Prostate gland (tissue), 2 donors: ENCODE measurements around the gene TAS2R42. TPM values are rescaled to one million over a fixed set of nuclear protein-coding genes. Genes with fewer than 3 reads are reported as not detected.

ENCODE experiments used
- DNase-seq: peaks from one replicate; pipeline ENCODE4 v3.0.0-alpha.2; 2019; ENCODE audit warnings: low spot score
- H3K27ac ChIP-seq, 2 donors: fragments of 200-600 bp; sonication (generic); 2 replicates each; pipeline ENCODE4 v1.5.1; 2017 to 2019
- H3K27me3 ChIP-seq: fragments of 200-600 bp; sonication (generic); replicated peaks from 2 replicates; pipeline ENCODE4 v1.5.1; 2019; ENCODE audit not compliant: insufficient read depth
- H3K36me3 ChIP-seq, 2 donors: fragments of 200-600 bp; sonication (generic); 1 replicate in 1 of 2; 2 replicates in 1 of 2; pipeline versions ENCODE4 v1.5.1 to v1.8.1; 2017 to 2019
- H3K4me1 ChIP-seq: fragments of 200-600 bp; sonication (generic); replicated peaks from 2 replicates; pipeline ENCODE4 v1.5.1; 2019
- H3K4me3 ChIP-seq, 2 donors: fragments of 200-600 bp; sonication (generic); 2 replicates each; pipeline ENCODE4 v1.5.1; 2017 to 2019
- H3K9me3 ChIP-seq: fragments of 200-600 bp; sonication (generic); 2 replicates; pipeline ENCODE4 v1.5.1; 2017
- POLR2A ChIP-seq: fragments of 450-650 bp; IDR thresholded peaks from one replicate; pipeline ENCODE4 v1.6.1; 2016; ENCODE audit warnings: antibody characterized with exemption, mild to moderate bottlenecking
- POLR2AphosphoS5 ChIP-seq: sonication (generic); formaldehyde crosslinking; IDR thresholded peaks from one replicate; pipeline ENCODE4 v1.6.1; 2017; ENCODE audit warnings: antibody characterized with exemption
- WGBS: methylation state at CpG from one replicate; pipeline ENCODE4 v1.1.5; 2018; 5-methylcytosine and 5-hydroxymethylcytosine counted together
- intact Hi-C: fragments of 100-400 bp; cut with DNase I; formaldehyde crosslinking; loops from one replicate; pipeline ENCODE4 v1.14.2; 2022
- total RNA-seq, 2 donors: library from RNA; depleted of rRNA; stranded (reverse); fragments of >200 nt; gene quantifications; one replicate each; pipeline ENCODE4 v1.1.0, GENCODE V29; 2016
- TF ChIP-seq, protein P1 (sequence below), 4 experiments: fragments of 200-600 bp in 2 of 4; fragments of 450-650 bp in 2 of 4; sonication (generic) in 2 of 4; IDR thresholded peaks; 1 replicate in 3 of 4; 2 replicates in 1 of 4; pipeline ENCODE4 v1.5.1; 2016 to 2019; ENCODE audit warnings: antibody characterized with exemption in 4 of 4, mild to moderate bottlenecking in 2 of 4, moderate library complexity in 2 of 4

TAS2R42 gene
- total RNA-seq, 2 donors from 2014 or later = not detected

DNA sequence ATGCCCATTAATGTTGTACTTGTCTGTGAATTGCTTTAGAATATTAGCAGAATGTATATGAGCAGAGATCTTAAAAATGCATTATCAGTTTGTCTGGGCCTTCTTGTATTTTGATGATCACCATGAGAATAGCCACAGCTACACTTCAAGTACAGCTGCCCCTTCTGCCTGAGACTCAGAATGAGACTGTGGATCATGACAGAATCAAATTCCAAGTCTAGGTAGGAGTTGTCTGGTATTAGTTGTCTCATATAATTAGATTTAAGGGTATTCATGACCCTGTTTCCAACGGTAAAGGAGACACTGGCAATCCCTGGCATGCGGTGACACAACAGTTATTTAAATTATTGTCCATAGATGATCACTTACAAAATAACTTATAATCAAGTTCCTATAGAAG is 34.0 kb downstream of the TAS2R42 start:
- no peak overlapping the region for H3K27ac ChIP-seq
- no peaks in the 10 kb centered on the region for H3K36me3 ChIP-seq
- H3K4me3 ChIP-seq = no peak overlapping the region
- no peaks in the 10 kb centered on the region for H3K4me1 ChIP-seq
- H3K9me3 ChIP-seq = no peaks in the 10 kb centered on the region
- no peaks in the 10 kb centered on the region for H3K27me3 ChIP-seq
- intact Hi-C loops = no loop called here
- WGBS = 91% methylated on average over 2 of the region's 2 CpGs
- no peak for DNase-seq
- TF ChIP-seq POLR2A (no peak), POLR2AphosphoS5 (no peak)
- TF ChIP-seq, protein P1, sequence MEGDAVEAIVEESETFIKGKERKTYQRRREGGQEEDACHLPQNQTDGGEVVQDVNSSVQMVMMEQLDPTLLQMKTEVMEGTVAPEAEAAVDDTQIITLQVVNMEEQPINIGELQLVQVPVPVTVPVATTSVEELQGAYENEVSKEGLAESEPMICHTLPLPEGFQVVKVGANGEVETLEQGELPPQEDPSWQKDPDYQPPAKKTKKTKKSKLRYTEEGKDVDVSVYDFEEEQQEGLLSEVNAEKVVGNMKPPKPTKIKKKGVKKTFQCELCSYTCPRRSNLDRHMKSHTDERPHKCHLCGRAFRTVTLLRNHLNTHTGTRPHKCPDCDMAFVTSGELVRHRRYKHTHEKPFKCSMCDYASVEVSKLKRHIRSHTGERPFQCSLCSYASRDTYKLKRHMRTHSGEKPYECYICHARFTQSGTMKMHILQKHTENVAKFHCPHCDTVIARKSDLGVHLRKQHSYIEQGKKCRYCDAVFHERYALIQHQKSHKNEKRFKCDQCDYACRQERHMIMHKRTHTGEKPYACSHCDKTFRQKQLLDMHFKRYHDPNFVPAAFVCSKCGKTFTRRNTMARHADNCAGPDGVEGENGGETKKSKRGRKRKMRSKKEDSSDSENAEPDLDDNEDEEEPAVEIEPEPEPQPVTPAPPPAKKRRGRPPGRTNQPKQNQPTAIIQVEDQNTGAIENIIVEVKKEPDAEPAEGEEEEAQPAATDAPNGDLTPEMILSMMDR (IDR thresholded peaks at IDR 0.05) = no peak

DNA sequence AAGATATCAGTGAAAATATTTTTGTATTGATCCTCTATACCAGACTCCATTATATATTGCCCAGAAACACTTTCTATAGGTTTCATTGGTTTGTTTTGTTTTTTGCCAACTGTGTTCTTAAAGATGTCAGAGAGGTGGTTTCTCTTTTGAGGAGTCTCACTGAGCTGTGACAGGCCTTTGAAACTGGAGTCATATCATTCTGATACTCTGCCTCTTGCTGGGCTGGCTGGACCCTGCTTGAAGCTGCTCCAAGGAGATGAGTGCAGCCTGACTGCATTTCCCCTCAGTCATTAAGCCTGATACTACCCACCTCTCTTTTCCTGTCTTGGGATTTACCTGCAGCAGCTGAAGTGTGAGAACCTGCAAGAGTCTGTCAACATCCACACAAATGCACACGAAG is 35.9 kb downstream of the TAS2R42 start:
- Histone ChIP-seq H3K4me3 (no peak overlapping the region), H3K4me1 (no peaks in the 10 kb centered on the region), H3K36me3 (no peaks in the 10 kb centered on the region), H3K27ac (no peak overlapping the region), H3K27me3 (no peaks in the 10 kb centered on the region), H3K9me3 (no peaks in the 10 kb centered on the region)
- no peak for DNase-seq
- 33% methylated on average over 1 of the region's 1 CpG for WGBS
- intact Hi-C loops = no loop called here
- TF ChIP-seq, protein P1 (IDR thresholded peaks at IDR 0.05) = no peak
- TF ChIP-seq POLR2A (no peak), POLR2AphosphoS5 (no peak)

DNA sequence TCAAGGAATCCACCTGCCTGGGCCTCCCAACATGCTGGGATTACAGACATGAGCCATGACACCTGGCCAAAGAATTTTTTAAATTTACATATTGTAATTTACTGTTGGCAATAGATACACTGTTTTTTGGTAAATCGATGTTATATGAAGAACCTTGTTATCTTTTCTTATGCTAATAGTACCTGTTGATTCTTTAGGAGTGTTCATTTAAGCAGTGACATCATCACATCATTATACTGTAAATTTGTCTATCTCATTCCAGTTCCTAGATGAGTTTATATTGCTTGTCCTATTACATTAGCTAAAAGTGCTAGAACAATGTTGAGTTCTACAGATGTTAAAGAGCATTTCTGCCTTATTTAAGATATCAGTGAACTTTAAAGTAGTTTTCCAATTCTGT is 39.3 kb downstream of the TAS2R42 start:
- intact Hi-C loops = no loop called here
- Histone ChIP-seq H3K27me3 (no peaks in the 10 kb centered on the region), H3K4me1 (no peaks in the 10 kb centered on the region), H3K4me3 (no peak overlapping the region), H3K36me3 (no peaks in the 10 kb centered on the region), H3K9me3 (no peaks in the 10 kb centered on the region), H3K27ac (no peak overlapping the region)
- DNase-seq = no peak
- 100% methylated on average over 1 of the region's 1 CpG for WGBS
- no peak for TF ChIP-seq POLR2AphosphoS5
- no peak for TF ChIP-seq POLR2A
- TF ChIP-seq, protein P1 (IDR thresholded peaks at IDR 0.05) = no peak

DNA sequence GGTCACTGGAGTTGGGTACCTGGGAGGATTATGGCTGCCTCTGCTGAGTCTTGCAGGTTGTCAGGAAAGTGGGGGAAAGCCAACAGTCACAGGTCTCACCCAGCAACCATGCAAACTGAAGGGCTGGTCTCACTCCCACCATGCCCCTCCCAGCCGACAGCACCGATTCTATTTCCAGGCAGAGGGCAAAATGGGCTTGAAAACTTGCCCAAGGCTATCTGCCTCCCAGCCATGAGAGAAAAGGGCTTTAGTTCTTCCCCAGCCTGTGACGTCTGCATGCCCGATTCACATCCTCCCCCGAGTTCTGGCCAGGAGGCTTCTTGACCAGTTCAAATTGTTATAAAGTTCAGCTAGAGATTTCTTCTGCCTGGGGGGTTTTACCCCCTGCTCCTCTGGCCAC is 42.4 kb downstream of the TAS2R42 start:
- H3K27me3 ChIP-seq = no peaks in the 10 kb centered on the region
- H3K4me1 ChIP-seq = no peaks in the 10 kb centered on the region
- no peaks in the 10 kb centered on the region for H3K9me3 ChIP-seq
- no peak overlapping the region for H3K27ac ChIP-seq
- TF ChIP-seq POLR2AphosphoS5 = no peak
- no peak for TF ChIP-seq POLR2A
- TF ChIP-seq, protein P1 (IDR thresholded peaks at IDR 0.05) = no peak
- no peak for DNase-seq
- H3K4me3 ChIP-seq = no peak overlapping the region
- intact Hi-C loops = no loop called here
- 100% methylated on average over 5 of the region's 5 CpGs for WGBS
- H3K36me3 ChIP-seq = no peaks in the 10 kb centered on the region

DNA sequence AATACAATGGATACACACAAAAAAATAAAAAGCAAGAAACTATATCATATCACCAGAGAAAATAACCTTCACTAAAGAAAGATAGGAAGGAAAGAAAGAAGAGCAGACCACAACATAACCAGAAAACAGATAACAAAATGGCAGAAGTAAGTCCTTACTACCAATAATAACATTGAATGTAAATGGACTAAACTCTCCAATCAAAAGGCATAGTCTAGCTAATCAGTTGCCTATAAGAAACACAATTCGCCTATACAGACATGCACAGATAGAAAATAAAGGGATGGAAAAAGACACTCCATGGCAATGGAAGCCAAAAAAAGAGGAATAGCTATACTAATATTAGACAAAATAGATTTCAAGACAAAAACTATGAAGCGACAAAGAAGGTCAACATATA is 43.4 kb downstream of the TAS2R42 start:
- H3K9me3 ChIP-seq = no peaks in the 10 kb centered on the region
- no peak overlapping the region for H3K4me3 ChIP-seq
- no peaks in the 10 kb centered on the region for H3K4me1 ChIP-seq
- TF ChIP-seq POLR2A = no peak
- no peak for TF ChIP-seq POLR2AphosphoS5
- 100% methylated on average over 2 of the region's 2 CpGs for WGBS
- H3K27me3 ChIP-seq = no peaks in the 10 kb centered on the region
- intact Hi-C loops = no loop called here
- H3K36me3 ChIP-seq = no peaks in the 10 kb centered on the region
- no peak for DNase-seq
- no peak overlapping the region for H3K27ac ChIP-seq
